Measurements from ENCODE around the gene MEI4.

GRCh38 chr6:77707603-77708002 lies 54.8 kb downstream of the MEI4 start:
- TF ChIP-seq POLR2AphosphoS5 (IDR thresholded peaks at IDR 0.05; ENCODE audit: low read depth, low read length), result no peak
- TF ChIP-seq PCBP2 (optimal IDR thresholded peaks at IDR 0.05; ENCODE audit: low read depth, low read length, poor library complexity, severe bottlenecking), result no peak
- TF ChIP-seq KDM5A (IDR thresholded peaks at IDR 0.05; ENCODE audit: borderline replicate concordance, low read length), result no peak
- TF ChIP-seq SRSF1 (optimal IDR thresholded peaks at IDR 0.05; ENCODE audit: low read depth, low read length), result no peak
- no peak for TF ChIP-seq ATF1 (CRISPR knock-in tag; IDR thresholded peaks at IDR 0.05)
- TF ChIP-seq ASH2L (IDR thresholded peaks at IDR 0.05; ENCODE audit: insufficient read length, low read depth, low read length), result no peak
- TF ChIP-seq MXI1 (IDR thresholded peaks at IDR 0.05; ENCODE audit: borderline replicate concordance, low read depth, low read length), result no peak

All from HepG2 (cell line).